GM12873 (cell line): ENCODE measurements around the gene ZNF547.

Experiments used
- CTCF ChIP-seq: IDR thresholded peaks from 2 replicates; pipeline ENCODE4 v1.5.1; 2012; ENCODE audit warnings: low read depth, mild to moderate bottlenecking, moderate library complexity, low read length, control low read depth; ENCODE audit not compliant: insufficient read depth; ENCODE audit errors: missing control alignments

ZNF547 gene

GRCh38 chr19:57362997-57363687 is at the start of gene ZNF547, which contains the start of gene TRAPPC2B:
Gene ZNF547, plus strand, starts transcription at chr19:57363551. Its CDS starts 5,005 bp downstream, at chr19:57368556.
Gene TRAPPC2B, plus strand, starts transcription at chr19:57363551. Its CDS starts 1,283 bp downstream, at chr19:57364834.
- no peak for TF ChIP-seq CTCF

DNA sequence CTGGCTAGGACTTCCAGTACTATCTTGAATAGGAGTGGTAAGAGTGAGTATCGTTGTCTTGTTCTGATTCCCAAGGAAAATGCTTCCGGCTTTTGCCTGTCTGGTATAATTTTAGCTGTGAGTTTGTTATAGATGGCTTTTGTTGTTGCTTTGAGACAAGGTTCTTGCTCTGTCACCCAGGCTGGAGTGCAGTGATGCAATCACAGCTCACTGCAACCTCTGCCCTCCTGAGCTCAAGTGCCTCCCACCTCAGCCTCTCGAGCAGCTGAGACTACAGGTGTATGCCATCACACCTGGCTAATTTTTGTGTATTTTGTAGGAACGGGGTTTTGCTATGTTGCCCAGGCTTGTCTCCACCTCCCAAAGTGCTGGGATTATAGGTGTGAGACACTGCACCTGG is 49.2 kb upstream of the ZNF547 start:
- no peak for TF ChIP-seq CTCF

DNA sequence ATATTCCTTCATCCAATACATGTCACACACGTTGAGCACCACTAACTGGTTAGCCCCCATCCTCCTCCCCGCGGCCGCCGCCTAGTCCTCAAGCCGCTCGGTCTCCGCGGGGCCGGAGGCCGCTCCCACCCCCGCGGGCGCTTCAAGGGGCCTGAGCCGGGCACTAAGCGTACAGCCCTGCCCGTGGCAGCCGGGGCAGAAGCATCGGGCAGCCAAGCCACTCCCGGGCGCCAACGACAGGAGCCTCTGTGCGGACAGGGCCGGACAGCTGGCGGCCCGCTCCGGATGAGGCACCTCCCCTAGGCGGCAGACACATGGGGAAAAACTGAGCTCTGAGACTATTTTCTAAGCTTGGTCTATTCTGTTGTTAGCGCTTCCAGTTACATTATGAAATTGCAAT is 45.8 kb upstream of the ZNF547 start:
- no peak for TF ChIP-seq CTCF

GRCh38 chr19:57319869-57320179 is 43.5 kb upstream of the ZNF547 start:
- TF ChIP-seq CTCF: no peak

GRCh38 chr19:57320180-57321084 is 42.9 kb upstream of the ZNF547 start, which contains the start of gene ZNF543:
Gene ZNF543, plus strand, starts transcription at chr19:57320472. Its CDS starts 382 bp downstream, at chr19:57320854.
- peak; percentile 43 for TF ChIP-seq CTCF

GRCh38 chr19:57321116-57321515 is 42.2 kb upstream of the ZNF547 start:
- no peak for TF ChIP-seq CTCF

GRCh38 chr19:57321751-57322150 is 41.6 kb upstream of the ZNF547 start:
- no peak for TF ChIP-seq CTCF
